H9 (cell line): ENCODE results near the gene AGAP5. TPM values are rescaled to one million over a fixed set of nuclear protein-coding genes. Genes with fewer than 3 reads are reported as not detected.
A peak's percentile ranks its signal among the peaks of the same experiment; 100 is the strongest.

Experiments
- DNase-seq: peaks from one replicate; pipeline ENCODE4 v3.0.0-alpha.2; 2017
- H2AFZ ChIP-seq: one replicate; pipeline ENCODE4 v1.6.1; 2013; ENCODE audit warnings: mild to moderate bottlenecking, low read length, control low read depth, moderate library complexity
- H2AK5ac ChIP-seq: 2 replicates; pipeline ENCODE4 v1.6.1; 2013; ENCODE audit warnings: low read length, control low read depth, mixed read lengths; ENCODE audit not compliant: insufficient read length
- H2BK120ac ChIP-seq: one replicate; pipeline ENCODE4 v1.6.1; 2013; ENCODE audit warnings: low read depth, mild to moderate bottlenecking, low read length, control low read depth, inconsistent platforms; ENCODE audit not compliant: poor library complexity, severe bottlenecking
- H2BK12ac ChIP-seq: 2 replicates; pipeline ENCODE4 v1.6.1; 2013; ENCODE audit warnings: low read length, control low read depth, mixed read lengths, low read depth; ENCODE audit not compliant: insufficient read length
- H2BK15ac ChIP-seq: 2 replicates; pipeline ENCODE4 v1.6.1; 2013; ENCODE audit warnings: low read depth, low read length, control low read depth
- H2BK20ac ChIP-seq: one replicate; pipeline ENCODE4 v1.6.1; 2013; ENCODE audit warnings: low read depth, mild to moderate bottlenecking, low read length, control low read depth, inconsistent platforms; ENCODE audit not compliant: poor library complexity, severe bottlenecking
- H2BK5ac ChIP-seq: 2 replicates; pipeline ENCODE4 v1.6.1; 2013; ENCODE audit warnings: low read length, control low read depth, mixed read lengths; ENCODE audit not compliant: insufficient read length
- H3K14ac ChIP-seq: 2 replicates; pipeline ENCODE4 v1.6.1; 2013; ENCODE audit warnings: low read length, control low read depth; ENCODE audit not compliant: insufficient read depth
- H3K18ac ChIP-seq: 2 replicates; pipeline ENCODE4 v1.6.1; 2013; ENCODE audit warnings: low read depth, mild to moderate bottlenecking, mixed read lengths, low read length, control low read depth; ENCODE audit not compliant: insufficient read length
- H3K23ac ChIP-seq: 2 replicates; pipeline ENCODE4 v1.6.1; 2013; ENCODE audit warnings: low read length, control low read depth, mixed read lengths, low read depth; ENCODE audit not compliant: insufficient read length
- H3K23me2 ChIP-seq: 2 replicates; pipeline ENCODE4 v1.6.1; 2013; ENCODE audit warnings: low read depth, mild to moderate bottlenecking, mixed read lengths, low read length, control low read depth; ENCODE audit not compliant: insufficient read length, poor library complexity, severe bottlenecking
- H3K27ac ChIP-seq: 2 replicates; pipeline ENCODE4 v1.5.1; 2013; ENCODE audit warnings: low read length, control low read depth, mixed read lengths, low read depth; ENCODE audit not compliant: insufficient read length
- H3K27me3 ChIP-seq: 2 replicates; pipeline ENCODE4 v1.6.1; 2013; ENCODE audit warnings: low read length, control low read depth, inconsistent platforms; ENCODE audit not compliant: insufficient read depth
- H3K4ac ChIP-seq: 2 replicates; pipeline ENCODE4 v1.6.1; 2013; ENCODE audit warnings: low read depth, mild to moderate bottlenecking, control low read depth, inconsistent platforms, low read length, moderate library complexity
- H3K4me1 ChIP-seq: 2 replicates; pipeline ENCODE4 v1.6.1; 2013; ENCODE audit warnings: low read length, control low read depth, inconsistent platforms; ENCODE audit not compliant: insufficient read depth
- H3K4me2 ChIP-seq: 2 replicates; pipeline ENCODE4 v1.6.1; 2013; ENCODE audit warnings: low read length, control low read depth, mixed read lengths; ENCODE audit not compliant: insufficient read length, insufficient read depth
- H3K56ac ChIP-seq: 2 replicates; pipeline ENCODE4 v1.6.1; 2013; ENCODE audit warnings: low read depth, mild to moderate bottlenecking, mixed read lengths, low read length, control low read depth; ENCODE audit not compliant: insufficient read length
- H3K79me1 ChIP-seq: 2 replicates; pipeline ENCODE4 v1.6.1; 2013; ENCODE audit warnings: low read depth, mild to moderate bottlenecking, moderate library complexity, low read length, control low read depth, inconsistent platforms; ENCODE audit not compliant: insufficient read depth, poor library complexity, severe bottlenecking
- H3K79me2 ChIP-seq: 2 replicates; pipeline ENCODE4 v1.6.1; 2013; ENCODE audit warnings: low read length, control low read depth, inconsistent platforms; ENCODE audit not compliant: insufficient read depth
- H3K9ac ChIP-seq: 2 replicates; pipeline ENCODE4 v1.6.1; 2013; ENCODE audit warnings: low read length, control low read depth, mixed read lengths; ENCODE audit not compliant: insufficient read length; ENCODE audit errors: extremely low read depth
- H3K9me3 ChIP-seq: one replicate; pipeline ENCODE4 v1.6.1; 2013; ENCODE audit warnings: low read depth, low read length, inconsistent platforms; ENCODE audit not compliant: control insufficient read depth
- H3T11ph ChIP-seq: one replicate; pipeline ENCODE4 v1.6.1; 2013; ENCODE audit warnings: mild to moderate bottlenecking, low read length, control low read depth, inconsistent platforms
- H4K20me1 ChIP-seq: one replicate; pipeline ENCODE4 v1.6.1; 2013; ENCODE audit not compliant: control insufficient read depth, insufficient read length, insufficient read depth
- H4K5ac ChIP-seq: 2 replicates; pipeline ENCODE4 v1.6.1; 2013; ENCODE audit warnings: low read depth, mild to moderate bottlenecking, mixed read lengths, low read length, control low read depth; ENCODE audit not compliant: insufficient read length
- H4K8ac ChIP-seq: replicated peaks from 2 replicates; pipeline ENCODE4 v1.6.1; 2013; ENCODE audit warnings: low read length, control low read depth, mixed read lengths, low read depth; ENCODE audit not compliant: insufficient read length
- H4K91ac ChIP-seq: 2 replicates; pipeline ENCODE4 v1.6.1; 2013; ENCODE audit warnings: low read depth, mild to moderate bottlenecking, moderate library complexity, mixed read lengths, low read length, control low read depth; ENCODE audit not compliant: insufficient read length
- H3K27ac Mint-ChIP-seq, 3 experiments: 2 replicates in 2 of 3; 3 replicates in 1 of 3; pipeline ENCODE4 v1.8.0; 2020 to 2021; ENCODE audit warnings: mixed read lengths in 3 of 3, mild to moderate bottlenecking in 1 of 3, moderate library complexity in 1 of 3
- H3K27me3 Mint-ChIP-seq: 2 replicates; pipeline ENCODE4 v1.8.0; 2021; ENCODE audit warnings: low read depth, mild to moderate bottlenecking, moderate library complexity, mixed read lengths
- H3K36me3 Mint-ChIP-seq, 3 experiments: 2 replicates in 2 of 3; 3 replicates in 1 of 3; pipeline ENCODE4 v1.8.0; 2020 to 2021; ENCODE audit warnings: low read depth in 3 of 3, mixed read lengths in 3 of 3; ENCODE audit not compliant: insufficient read depth in 1 of 3
- H3K4me1 Mint-ChIP-seq, 2 experiments: 2 replicates each; pipeline ENCODE4 v1.8.0; 2020; ENCODE audit warnings: mixed read lengths in 2 of 2
- H3K4me3 Mint-ChIP-seq, 2 experiments: 2 replicates in 1 of 2; 3 replicates in 1 of 2; pipeline ENCODE4 v1.8.0; 2020 to 2021; ENCODE audit warnings: mild to moderate bottlenecking in 2 of 2, mixed read lengths in 2 of 2, moderate library complexity in 1 of 2
- H3K9me3 Mint-ChIP-seq, 2 experiments: 2 replicates in 1 of 2; 3 replicates in 1 of 2; pipeline ENCODE4 v1.8.0; 2020; ENCODE audit warnings: mild to moderate bottlenecking in 2 of 2, mixed read lengths in 2 of 2, moderate library complexity in 1 of 2
- WGBS: extraction: QIAGEN DNeasy Blood & Tissue Kit; methylation state at CpG from one replicate; pipeline ENCODE4 v1.1.7; 2013; ENCODE audit warnings: missing lambda C conversion rate, low lambda C conversion rate, mixed read lengths; ENCODE audit not compliant: insufficient read length; ENCODE audit errors: extremely low coverage; 5-methylcytosine and 5-hydroxymethylcytosine counted together
- total RNA-seq: library from RNA; stranded (reverse); gene quantifications from 2 replicates; pipeline ENCODE4 v1.2.1, GENCODE V29; 2021
- TF ChIP-seq, protein P1 (sequence below): fragments of 200-600 bp; sonication (generic); conservative IDR thresholded peaks from 3 replicates; pipeline ENCODE4 v1.8.0; 2021; ENCODE audit warnings: antibody characterized with exemption, mild to moderate bottlenecking

AGAP5 gene
- total RNA-seq, 1 experiment from 2014 or later: 5.2 TPM

DNA sequence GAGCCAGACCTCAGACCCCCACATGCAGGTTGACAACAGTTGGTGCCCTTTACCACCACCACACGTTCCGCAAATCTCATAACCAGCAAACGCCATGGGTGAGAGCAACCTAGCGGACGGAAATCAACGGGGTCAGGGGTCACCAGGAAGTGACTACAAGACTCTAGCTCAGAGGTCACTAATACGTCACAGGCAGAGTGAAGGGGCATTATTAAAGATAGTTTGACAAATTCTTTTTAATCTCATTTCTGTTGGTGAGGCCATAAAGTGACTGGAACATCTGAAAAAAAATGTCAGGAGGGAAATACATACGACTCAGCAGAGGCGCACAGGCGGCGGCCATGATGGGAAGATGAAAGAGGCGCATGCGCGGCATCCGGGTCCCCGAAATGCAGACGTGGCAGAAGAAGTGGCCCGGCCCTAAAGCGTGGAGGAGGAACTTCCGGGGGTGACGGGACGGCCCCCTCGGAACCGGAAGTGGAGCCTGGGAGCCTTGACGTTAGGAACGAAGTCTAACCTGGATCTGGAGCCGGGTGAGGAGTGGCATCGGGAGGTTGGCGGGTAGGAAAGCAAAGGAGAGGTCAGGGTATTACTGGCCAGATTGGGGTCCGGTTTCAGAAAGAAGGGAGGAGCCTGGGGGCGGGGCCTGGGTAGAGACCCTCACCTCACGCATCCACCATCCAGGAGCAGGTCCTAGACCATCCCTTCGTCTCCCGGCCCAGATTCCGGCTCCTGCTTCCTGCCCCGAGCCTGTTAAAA is 46.2 kb upstream of the AGAP5 start, which contains the start of gene SEC24C:
Gene SEC24C (plus strand): TSS at position 468 of the 759 bp plus-strand sequence. CDS start 2,461 bp downstream, outside the sequence.
- peak within 1 kb of the TSS; percentile 55 for H3K56ac ChIP-seq
- H3K4me1 ChIP-seq: peaks cover 3% of the 10 kb centered on the region; the same call in 1 of the 2 replicates
- H4K91ac ChIP-seq: no peak within 1 kb of the TSS
- no peaks in the 10 kb centered on the region for H4K20me1 ChIP-seq
- Mint-ChIP-seq H3K36me3 (peaks cover 0 to 21% (median 8%) of the 10 kb centered on the region in 3 experiments; a peak in 5 of 7 replicates), H3K4me1 (peaks cover 28 to 36% of the 10 kb centered on the region in 2 experiments), H3K9me3 (no peaks in the 10 kb centered on the region), H3K27ac (peak within 1 kb of the TSS; percentile 100), H3K27me3 (no peaks in the 10 kb centered on the region), H3K4me3 (peak within 1 kb of the TSS; percentile 98)
- H2AFZ ChIP-seq: peak within 1 kb of the TSS; percentile 67
- no peak within 1 kb of the TSS for H2BK20ac ChIP-seq
- peak within 1 kb of the TSS; percentile 8 for H2BK12ac ChIP-seq
- H4K5ac ChIP-seq: peak within 1 kb of the TSS; percentile 83
- H3K9me3 ChIP-seq: no peaks in the 10 kb centered on the region
- peak within 1 kb of the TSS; percentile 84 for H3K4me2 ChIP-seq
- H3K23ac ChIP-seq: no peak within 1 kb of the TSS
- no CpG with 5 or more reads among the region's 36 CpGs for WGBS
- H3K14ac ChIP-seq: peak within 1 kb of the TSS; percentile 90; the same call in 1 of the 2 replicates
- H2AK5ac ChIP-seq: peak within 1 kb of the TSS; percentile 1
- H3K4ac ChIP-seq: peak within 1 kb of the TSS; percentile 93; the same call in 1 of the 2 replicates
- H3T11ph ChIP-seq: peak within 1 kb of the TSS; percentile 98
- TF ChIP-seq, protein P1, sequence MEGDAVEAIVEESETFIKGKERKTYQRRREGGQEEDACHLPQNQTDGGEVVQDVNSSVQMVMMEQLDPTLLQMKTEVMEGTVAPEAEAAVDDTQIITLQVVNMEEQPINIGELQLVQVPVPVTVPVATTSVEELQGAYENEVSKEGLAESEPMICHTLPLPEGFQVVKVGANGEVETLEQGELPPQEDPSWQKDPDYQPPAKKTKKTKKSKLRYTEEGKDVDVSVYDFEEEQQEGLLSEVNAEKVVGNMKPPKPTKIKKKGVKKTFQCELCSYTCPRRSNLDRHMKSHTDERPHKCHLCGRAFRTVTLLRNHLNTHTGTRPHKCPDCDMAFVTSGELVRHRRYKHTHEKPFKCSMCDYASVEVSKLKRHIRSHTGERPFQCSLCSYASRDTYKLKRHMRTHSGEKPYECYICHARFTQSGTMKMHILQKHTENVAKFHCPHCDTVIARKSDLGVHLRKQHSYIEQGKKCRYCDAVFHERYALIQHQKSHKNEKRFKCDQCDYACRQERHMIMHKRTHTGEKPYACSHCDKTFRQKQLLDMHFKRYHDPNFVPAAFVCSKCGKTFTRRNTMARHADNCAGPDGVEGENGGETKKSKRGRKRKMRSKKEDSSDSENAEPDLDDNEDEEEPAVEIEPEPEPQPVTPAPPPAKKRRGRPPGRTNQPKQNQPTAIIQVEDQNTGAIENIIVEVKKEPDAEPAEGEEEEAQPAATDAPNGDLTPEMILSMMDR: no peak
- H3K79me1 ChIP-seq: no peaks in the 10 kb centered on the region
- peaks cover 14% of the 10 kb centered on the region for H3K23me2 ChIP-seq
- peak within 1 kb of the TSS; percentile 64 for H2BK5ac ChIP-seq
- H4K8ac ChIP-seq: peak within 1 kb of the TSS; percentile 97
- H2BK15ac ChIP-seq: no peak within 1 kb of the TSS
- H3K27ac ChIP-seq: peak within 1 kb of the TSS; percentile 92
- peak within 1 kb of the TSS; percentile 92 for H3K18ac ChIP-seq
- peak within 1 kb of the TSS; percentile 99 for H2BK120ac ChIP-seq
- H3K9ac ChIP-seq: peak within 1 kb of the TSS; percentile 96
- H3K27me3 ChIP-seq: no peaks in the 10 kb centered on the region
- peak; percentile 96 for DNase-seq
- no peaks in the 10 kb centered on the region; the same call in 1 of the 2 replicates for H3K79me2 ChIP-seq
